SK-N-SH (cell line): Measurements from ENCODE around the gene TTC39A. TPM values are rescaled to one million over a fixed set of nuclear protein-coding genes. Genes with fewer than 3 reads are reported as not detected.

Experiments used
- CTCF ChIP-seq: fragments of 200-600 bp; sonication (generic); IDR thresholded peaks from 2 replicates; pipeline ENCODE4 v1.6.1; 2017; ENCODE audit warnings: antibody characterized with exemption, mild to moderate bottlenecking, moderate library complexity
- GATA2 ChIP-seq: sonication (generic); formaldehyde crosslinking; IDR thresholded peaks from 2 replicates; pipeline ENCODE4 v1.5.0; 2020; ENCODE audit warnings: mild to moderate bottlenecking, missing genetic modification reagents
- JUND ChIP-seq: IDR thresholded peaks from 2 replicates; pipeline ENCODE4 v1.4.0; 2012
- PBX3 ChIP-seq: IDR thresholded peaks from 2 replicates; pipeline ENCODE4; 2012
- polyA plus RNA-seq, 3 experiments: library from polyadenylated mRNA; depleted of rRNA; stranded (reverse); fragments of >200 nt; gene quantifications; 2 replicates each; pipeline ENCODE4 v1.2.3, GENCODE V29; 2012

TTC39A gene
- polyA plus RNA-seq, 1 of the 3 experiments (the other 2 are of a cell fraction) = 0.97 TPM

DNA sequence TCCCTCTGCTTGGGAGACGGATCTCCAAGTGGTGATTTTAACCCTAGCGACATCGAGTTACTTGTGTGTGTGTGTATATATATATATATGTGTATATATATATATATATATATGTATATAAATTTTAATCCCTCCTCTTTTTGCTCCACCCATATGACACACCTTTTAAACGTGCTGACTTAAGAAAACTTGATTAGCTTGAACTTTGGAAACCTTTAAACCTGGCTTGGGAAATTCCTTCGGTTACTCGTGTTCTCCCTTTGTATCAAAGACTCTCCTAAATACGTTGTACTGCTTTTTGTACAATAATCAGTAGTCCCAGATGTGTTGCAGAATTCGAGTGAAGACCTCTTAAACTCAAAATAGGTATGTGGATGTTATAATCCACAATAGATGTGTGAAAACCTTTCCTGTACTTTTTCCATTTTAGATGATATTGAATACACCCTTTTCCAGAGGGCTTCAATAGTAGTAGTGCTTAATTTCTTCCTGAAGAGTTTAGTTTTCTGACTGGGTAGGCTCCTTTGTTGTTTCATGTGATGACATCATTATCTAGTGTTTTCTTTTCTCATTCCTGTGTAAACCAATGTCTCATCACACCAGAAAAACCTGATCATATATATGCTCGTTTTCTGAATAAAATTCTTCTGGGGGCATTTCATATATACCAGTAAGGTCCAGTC lies 92.9 kb downstream of the TTC39A start (continued):
- TF ChIP-seq PBX3 (no peak), CTCF (no peak), GATA2 (CRISPR knock-in tag) (no peak), JUND (no peak)

Other genes starting within 250 kb of the TTC39A start
- not detected in 2 replicates for gene C1orf185, start 228.3 kb downstream of the TTC39A start, polyA plus RNA-seq (2012; rRNA removed)
- 62.5 and 86.9 TPM in 2 replicates for gene RNF11, start 94.3 kb downstream of the TTC39A start, polyA plus RNA-seq (2012; rRNA removed)
- gene EPS15, start 188.7 kb upstream of the TTC39A start, polyA plus RNA-seq (2012; rRNA removed) = 17.0 and 23.1 TPM in 2 replicates